Hematopoietic multipotent progenitor cell (in vitro differentiated cells): ENCODE measurements around the gene NMU. TPM values are rescaled to one million over a fixed set of nuclear protein-coding genes. Genes with fewer than 3 reads are reported as not detected.
"Not testable (repeated sequence)": the region's sequence is repeated elsewhere in the genome, so short reads cannot be mapped to it uniquely, and the experiment has no call there.

Experiments
- DNase-seq, 3 donors: peaks; one replicate each; pipeline ENCODE4 v3.0.0-alpha.2; 2011 to 2015; ENCODE audit warnings: low read depth in 2 of 3, low spot score in 2 of 3
- total RNA-seq: library from RNA; depleted of rRNA; stranded (reverse); fragments of >200 nt; gene quantifications from one replicate; pipeline ENCODE4 v1.2.3, GENCODE V29; 2012

The NMU gene
- total RNA-seq, 1 donor = 1.1 TPM

DNA sequence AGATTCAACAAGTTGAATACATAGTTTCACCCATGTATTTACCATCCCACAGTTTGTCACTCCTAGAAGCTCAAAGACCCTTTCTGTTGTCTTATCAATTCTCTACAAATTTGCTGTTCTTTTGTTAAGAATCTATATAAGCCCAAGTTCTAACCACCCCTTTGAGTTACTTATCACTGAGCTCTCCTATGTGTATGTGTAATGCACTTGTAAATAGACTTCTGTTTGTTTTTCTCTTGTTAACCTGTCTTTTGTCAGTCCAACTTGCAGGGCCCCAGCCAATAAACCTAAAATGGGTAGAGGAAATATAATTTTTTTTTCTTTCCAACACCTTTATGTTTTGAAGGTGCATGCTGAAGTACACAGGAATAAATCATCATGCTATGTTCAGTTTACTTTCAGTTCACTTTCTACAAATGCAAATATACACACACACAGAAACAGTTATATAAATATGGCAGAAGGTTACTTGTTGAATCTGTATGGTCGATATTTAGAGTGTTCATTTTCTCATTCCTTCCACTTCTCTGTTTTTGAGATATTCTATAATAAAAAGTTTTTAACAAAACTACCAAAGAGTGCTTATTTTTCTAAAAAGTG, 67.1 kb downstream of the NMU start:
- DNase-seq = no peak

DNA sequence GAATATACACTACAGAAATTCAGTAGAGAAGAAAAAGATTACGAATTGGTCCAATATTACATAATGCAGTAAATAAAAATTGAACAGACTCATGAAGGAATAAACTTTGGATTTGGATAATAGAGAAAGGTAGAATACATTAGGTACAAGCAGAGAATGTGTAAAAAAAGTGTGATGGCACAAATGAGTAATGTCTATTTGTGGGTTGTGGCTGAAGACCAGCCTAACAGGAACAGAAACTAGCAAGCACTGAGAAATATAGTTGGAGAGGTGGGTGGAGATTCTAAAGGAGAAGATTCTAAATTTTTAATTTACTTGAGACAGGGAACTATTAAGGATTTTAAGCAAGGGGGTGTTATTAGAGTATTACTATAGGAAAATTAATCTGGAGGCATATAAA, 74.2 kb downstream of the NMU start:
- peak in 1 of 3 donors; percentile 12 for DNase-seq

DNA sequence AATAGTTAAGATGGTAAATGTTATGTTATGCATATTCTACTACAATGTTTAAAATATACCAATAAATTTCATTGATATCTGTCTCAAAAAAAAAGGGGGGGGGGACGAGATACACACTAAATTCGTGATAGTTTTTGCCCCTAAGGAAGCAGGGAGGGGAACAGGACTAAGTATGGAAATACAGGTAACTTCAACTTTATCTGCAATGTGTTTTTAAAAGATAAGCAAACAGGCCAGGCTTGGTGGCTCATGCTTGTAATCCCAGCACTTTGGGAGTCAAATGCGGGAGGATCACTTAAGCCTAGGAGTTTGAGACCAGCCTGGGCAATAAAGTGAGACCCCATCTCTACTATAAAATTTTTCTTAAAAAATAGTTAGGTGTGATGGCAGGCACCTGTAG, 76.0 kb downstream of the NMU start:
- DNase-seq = no peak

DNA sequence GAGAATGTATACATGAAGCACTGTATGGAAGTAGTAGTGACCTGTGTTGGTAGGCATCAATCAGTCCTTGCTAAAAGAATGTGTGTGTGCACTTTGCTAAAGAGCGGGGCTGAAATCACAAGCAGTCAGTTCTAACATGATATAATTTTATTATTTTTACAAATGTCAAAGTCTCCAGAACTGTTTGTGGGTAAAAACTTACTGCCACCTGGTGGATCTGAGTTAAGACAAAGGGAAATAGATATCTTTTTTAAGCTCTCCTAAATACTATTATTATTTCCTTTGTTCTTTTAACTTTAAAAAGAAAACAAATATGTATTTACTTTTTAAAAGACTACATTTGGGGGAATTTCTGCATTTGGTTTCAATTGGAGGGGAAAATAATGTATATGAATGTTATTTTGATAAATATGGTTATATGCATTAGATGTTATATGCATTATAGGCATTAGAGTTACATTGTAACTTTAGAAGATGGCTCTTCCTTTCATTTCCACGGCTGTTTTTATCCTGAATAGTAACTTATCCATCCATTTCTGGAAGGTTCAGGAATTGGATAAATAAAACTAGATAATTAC, 81.6 kb downstream of the NMU start:
- peak in 2 of 3 donors; percentile 25 to 67 for DNase-seq

DNA sequence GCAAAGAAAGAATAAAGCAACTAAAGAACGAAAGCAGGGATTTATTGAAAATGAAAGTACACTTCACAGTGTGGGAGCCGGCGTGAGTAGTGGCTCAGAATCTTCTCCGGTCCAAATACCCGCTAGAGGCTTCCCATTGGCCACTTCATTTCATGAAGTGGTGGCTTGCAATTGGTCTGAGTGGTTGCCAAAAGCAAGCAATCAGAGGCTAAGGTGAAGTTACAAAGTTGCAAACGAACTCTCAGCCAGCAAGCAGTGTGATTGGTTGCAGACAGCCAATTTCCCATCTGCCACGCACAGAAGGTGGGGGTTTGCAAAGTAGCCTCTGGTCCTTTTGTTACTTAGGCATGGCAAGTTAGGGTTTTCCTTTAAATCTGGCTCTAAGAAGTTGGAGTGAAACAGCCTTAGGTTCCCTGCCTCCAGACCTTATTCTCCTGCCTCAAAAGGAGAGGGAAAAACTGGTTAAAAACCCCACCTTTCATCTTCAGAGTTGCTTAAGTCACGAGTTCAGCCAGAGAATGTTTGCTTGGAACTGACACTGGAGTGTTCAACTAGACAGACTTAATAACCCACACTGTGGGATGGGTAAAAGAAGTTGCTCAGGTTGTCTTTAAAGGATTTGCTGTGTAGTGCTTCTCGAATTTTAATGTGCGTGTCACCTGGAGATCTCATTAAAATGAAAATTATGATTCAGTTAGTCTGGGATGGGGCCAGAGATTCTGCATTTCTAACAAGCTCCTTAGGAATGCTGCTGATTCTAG, 82.5 kb downstream of the NMU start:
- peak in 1 of 3 donors; percentile 19 for DNase-seq

DNA sequence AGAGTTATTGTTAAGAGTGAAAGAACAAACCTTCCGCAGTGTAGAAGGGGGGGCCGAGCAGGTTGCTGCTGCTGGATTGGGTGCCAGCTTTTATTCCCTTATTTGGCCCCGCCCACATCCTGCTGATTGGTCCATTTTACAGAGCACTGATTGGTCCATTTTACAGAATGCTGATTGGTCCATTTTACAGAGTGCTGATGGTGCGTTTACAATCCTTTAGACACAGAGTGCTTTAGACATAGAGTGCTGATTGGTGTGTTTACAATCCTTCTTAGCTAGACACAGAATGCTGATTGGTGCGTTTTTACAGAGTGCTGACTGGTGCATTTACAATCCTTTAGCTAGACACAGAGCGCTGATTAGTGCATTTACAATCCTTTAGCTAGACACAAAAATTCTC, 84.1 kb downstream of the NMU start:
- not testable (repeated sequence) for DNase-seq

DNA sequence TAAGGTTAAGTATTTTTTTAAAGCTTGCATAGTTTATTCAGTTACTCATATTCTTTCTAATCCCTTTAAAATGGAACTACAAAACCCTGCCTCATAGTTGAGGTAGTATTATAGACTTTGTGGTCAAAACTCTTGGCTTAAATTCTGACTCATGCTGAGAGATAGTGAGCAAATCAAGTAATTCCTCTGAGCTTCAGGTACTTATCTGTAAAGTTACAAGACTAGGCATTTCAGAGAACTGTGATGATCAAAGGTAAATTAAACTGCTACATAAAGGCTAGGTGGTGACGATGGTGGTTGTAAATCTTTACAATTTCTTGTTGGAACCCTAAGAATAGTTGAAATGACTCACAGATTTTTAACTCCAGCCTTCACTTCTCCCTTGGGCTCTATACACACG, 86.2 kb downstream of the NMU start:
- DNase-seq = no peak

DNA sequence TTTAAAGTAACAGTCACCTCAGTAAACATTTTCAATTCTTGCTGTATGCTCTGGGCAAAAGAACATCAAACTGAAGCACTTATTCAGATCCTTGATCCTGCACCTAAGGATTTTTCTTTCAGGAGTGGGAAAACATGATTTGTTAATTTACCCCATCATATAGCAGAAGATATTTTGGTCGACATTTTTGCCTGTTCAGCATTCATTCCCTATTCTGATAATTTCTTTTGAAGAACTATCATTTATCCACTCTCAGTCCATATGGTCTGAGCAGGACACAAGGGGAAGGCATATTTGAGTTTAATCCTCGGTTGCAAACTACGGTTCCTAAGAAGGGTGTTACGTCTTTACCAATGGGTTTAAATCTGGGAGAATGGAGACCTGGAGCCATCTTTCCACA, 88.2 kb downstream of the NMU start:
- DNase-seq = no peak

DNA sequence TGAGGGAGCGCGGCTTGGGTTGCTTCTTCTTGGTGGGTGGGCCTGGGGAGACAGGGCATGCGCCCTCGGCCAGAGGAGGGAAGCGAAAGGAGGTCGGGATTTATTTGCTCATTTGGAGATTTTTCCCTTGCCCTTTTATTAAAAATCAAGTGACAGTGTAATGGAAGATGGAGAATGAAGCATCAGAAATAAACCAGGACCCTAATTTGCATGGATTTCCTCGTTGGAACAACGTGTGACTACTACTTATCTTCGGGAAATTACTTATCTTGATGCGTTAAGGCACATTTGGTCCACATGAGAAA, 88.7 kb downstream of the NMU start:
- DNase-seq = no peak

DNA sequence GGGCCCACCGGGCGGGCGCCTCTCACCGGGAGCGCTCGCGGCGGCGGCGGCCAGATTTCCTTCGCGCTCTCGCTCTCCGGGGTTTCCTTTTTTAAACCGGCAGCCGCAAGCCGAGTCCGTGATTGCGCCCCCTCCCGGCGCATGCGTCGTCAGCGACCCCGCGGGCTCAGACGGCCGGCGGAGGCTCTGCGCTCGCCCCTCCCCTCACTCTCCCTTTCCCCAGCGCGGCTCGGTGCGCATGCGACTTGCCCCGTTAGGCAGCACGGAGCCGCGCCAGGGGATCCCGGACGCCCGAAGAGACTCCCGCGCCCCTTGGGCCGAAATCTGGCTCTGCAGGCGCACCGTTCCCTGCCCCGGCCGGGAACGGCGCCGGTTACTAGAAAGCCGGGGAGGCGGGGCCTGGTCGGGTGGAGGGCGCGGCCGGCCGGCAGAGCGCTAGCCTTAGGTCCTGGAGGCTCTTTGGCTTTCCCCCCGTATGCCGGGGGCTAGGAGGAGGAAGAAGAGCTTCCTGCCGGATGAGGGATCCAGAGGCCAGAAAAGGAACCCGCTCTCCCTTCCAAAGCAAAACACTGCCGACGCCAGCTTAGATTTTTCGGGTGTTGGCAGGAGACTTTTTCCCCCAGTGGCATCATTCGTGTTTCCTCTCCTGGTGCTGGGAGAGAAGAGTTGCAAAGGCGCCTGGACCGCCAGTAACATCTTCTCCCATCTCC, 89.2 kb downstream of the NMU start, which contains the start of gene CLOCK:
Gene CLOCK (minus strand): TSS at position 154 of the 710 bp plus-strand sequence. CDS start 64,124 bp downstream, outside the sequence.
- DNase-seq = peak; percentile 81 to 89 (median 87)

DNA sequence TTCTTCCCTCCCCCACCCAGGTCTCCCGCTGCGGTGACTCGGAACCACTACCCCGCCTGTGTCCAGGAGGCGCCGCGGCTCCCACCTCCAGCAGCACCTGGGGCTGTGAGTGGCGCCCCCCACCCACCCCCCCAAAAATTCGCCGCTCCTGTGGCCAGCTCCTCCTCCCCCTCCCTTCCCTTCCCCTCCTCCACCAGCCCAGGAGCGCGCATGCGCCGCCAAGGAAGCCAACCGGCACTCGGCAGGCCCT, 89.7 kb downstream of the NMU start:
- no peak for DNase-seq

DNA sequence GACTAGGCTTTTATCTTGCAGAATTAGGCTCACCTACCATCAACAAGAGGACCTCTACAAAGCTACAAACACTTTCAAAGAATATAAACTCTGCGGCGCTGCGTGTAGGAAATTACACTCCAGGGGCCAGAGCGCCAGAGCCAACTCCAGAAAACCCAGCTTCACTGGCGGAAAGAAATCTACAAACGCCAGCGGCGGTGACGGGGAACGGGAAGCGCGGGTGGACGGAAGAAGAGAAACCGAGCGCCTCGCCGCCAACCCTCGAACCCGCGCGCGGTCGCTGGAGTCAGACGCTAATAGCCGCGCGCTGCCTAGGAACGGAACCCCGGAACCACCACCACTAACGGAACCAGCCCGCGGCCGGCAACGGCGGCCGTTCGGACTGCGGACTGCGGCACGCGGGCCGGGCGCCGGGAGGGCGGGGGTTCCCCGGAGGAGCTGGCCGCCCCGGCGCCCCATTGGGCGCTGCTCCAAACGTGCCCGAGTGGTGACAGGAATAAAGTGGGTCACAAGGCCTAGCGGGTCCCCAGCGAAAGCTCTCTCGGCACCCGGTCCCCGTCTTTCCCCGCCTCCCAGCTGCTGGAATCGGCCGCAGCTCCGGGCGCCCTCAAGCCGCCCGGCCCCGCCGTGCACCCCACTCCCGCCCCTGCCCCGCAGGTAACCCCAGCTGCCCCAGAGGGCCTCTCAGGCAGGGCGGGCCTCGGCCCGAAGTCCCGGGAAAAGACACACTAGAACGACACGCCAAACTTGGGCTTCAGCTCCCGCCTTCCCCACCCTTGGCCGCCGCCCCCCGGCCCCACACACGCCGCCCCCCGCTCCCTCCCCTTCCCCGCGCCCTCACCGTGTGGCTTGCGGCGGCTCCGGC, 90.2 kb downstream of the NMU start:
- DNase-seq = peak; percentile 33 to 72 (median 70)

Other genes starting within 250 kb of the NMU start
- gene TMEM165, start 240.3 kb downstream of the NMU start, total RNA-seq = 53.6 TPM
- gene CLOCK, start 89.4 kb downstream of the NMU start, total RNA-seq = 6.2 TPM
- not detected for gene PDCL2, start 44.1 kb downstream of the NMU start, total RNA-seq
- gene EXOC1L, start 183.5 kb upstream of the NMU start, total RNA-seq = not detected
- gene EXOC1, start 217.3 kb upstream of the NMU start, total RNA-seq = 21.8 TPM